CD4-positive, alpha-beta T cell treated with Interleukin-21 for 1 hour (primary cell): ENCODE results near the gene KIF27.
"Not testable (repeated sequence)": the region's sequence is repeated elsewhere in the genome, so short reads cannot be mapped to it uniquely, and the experiment has no call there.

Experiments
- DNase-seq: peaks from one replicate; pipeline ENCODE4 v3.0.0-alpha.2; 2020

Gene KIF27

DNA sequence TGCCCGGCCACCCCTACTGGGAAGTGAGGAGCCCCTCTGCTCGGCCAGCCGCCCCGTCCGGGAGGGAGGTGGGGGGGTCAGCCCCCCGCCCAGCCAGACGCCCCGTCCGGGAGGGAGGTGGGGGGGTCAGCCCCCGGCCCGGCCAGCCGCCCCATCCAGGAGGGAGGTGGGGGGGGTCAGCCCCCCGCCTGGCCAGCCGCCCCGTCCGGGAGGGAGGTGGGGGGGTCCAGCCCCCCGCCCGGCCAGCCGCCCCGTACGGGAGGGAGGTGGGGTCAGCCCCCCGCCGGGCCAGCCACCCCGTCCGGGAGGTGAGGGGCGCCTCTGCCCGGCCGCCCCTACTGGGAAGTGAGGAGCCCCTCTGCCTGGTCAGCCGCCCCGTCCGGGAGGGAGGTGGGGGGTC is 116.8 kb downstream of the KIF27 start:
- not testable (repeated sequence) for DNase-seq

DNA sequence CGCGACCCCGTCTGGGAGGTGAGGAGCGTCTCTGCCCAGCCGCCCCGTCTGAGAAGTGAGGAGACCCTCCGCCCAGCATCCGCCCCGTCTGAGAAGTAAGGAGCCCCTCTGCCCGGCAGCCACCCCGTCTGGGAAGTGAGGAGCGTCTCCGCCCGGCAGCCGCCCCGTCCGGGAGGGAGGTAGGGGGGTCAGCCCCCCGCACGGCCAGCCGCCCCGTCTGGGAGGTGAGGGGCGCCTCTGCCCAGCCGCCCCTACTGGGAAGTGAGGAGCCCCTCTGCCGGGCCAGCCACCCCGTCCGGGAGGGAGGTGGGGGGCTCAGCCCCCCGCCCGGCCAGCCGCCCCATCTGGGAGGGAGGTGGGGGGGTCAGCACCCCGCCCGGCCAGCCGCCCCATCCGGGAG is 117.3 kb downstream of the KIF27 start:
- not testable (repeated sequence) for DNase-seq

DNA sequence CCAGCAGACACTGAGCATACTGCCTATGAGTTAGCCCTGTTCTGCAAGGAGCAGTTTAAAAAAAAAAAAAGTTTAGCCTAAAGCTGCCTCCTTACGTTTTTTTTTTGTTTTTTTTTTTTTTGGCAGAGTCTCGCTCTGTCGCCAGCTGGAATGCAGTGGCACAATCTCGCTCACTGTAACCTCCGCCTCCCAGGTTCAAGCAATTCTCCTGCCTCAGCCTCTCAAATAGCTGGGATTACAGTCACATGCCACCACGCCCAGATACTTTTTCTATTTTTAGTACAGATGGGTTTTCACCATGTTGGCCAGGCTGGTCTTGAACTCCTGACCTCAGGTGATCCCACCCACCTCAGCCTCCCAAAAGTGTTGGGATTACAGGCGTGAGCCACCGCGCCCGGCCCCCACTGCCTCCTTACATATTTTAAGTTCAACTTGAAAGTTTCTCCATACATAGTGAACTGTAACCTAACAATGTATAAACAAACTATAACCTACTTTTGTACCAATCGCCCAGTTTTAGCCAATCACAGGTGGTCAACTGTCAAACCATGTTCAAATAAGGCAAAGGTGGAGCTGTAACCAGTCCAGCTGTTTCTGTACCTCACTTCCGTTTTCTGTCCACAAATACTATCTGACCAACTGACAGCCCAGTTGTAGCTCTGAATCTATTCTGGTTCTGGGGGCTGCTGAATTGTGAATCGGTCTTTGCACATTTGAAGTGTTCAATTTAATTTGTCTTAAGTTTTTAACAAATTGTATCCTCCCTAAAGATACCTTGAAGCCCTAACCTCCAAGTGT is 120.8 kb downstream of the KIF27 start:
- no peak for DNase-seq

DNA sequence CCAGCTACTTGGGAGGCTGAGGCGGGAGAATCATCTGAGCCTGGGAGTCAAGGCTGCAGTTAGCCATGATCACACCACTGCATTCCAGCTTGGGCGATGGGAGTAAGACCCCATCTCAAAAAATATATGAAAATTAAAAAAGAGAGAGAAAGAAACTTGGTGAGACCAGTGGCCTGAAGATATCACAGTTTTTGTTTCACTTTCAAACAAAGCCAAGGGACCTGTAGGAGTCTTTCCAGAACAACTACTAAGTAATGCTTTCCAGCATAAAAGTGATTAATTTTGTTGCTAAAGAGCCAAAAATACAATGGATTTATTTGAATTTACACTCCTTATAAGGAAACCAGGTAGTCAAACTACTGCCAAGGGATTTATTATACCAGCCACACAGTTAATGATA is 127.2 kb downstream of the KIF27 start:
- DNase-seq: no peak

DNA sequence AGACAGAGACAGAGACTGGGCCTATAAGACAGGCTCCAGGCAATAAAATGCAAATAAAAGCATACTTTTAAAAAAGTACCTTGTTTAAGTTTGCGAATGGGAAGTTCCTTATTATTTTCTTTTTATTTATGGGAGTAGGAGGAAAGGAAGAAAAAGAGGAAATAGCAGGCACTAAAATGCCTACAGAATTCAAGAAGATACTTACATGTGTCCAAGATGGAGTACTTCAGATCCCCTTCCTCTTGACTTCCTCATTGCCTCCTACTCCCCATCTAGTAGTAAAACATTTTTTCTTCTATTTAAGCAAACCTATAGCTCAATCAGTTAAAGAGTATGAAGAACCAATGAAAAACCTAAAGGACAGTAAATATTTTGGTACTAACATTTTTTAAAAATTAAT is 128.5 kb downstream of the KIF27 start:
- DNase-seq: no peak
